ENCODE data around the gene C4orf51. TPM values are rescaled to one million over a fixed set of nuclear protein-coding genes. Genes with fewer than 3 reads are reported as not detected.

Gene C4orf51
- polyA plus RNA-seq, 1 of the 3 experiments (the other 2 are of a cell fraction): not detected

- no peaks in the 10 kb centered on the region for H3K79me2 ChIP-seq (ENCODE audit: insufficient read depth)
- H3K27me3 ChIP-seq (ENCODE audit: insufficient read depth): no peaks in the 10 kb centered on the region
- no peaks in the 10 kb centered on the region for H3K9me2 ChIP-seq
- no peak overlapping the region for H3K4me2 ChIP-seq
- no peaks in the 10 kb centered on the region for H3K36me3 ChIP-seq (replicated peaks in 1 of 2; ENCODE audit: control insufficient read depth in 1 of 2, insufficient read depth in 2 of 2, low read length in 1 of 2)
- ChIA-PET CTCF (interaction anchor here (1.4 kb wide), 1 partner anchor 25 kb away, joined by 4 read pairs; no protein-coding TSS in a partner anchor), POLR2A (no interaction called here)
- H3K4me1 ChIP-seq (ENCODE audit: control insufficient read depth in 1 of 2, insufficient read depth in 2 of 2, low read depth in 1 of 2, low read length in 1 of 2): peaks cover 0 to 12% of the 10 kb centered on the region in 2 experiments; a peak in 1 of 4 replicates
- H4K20me1 ChIP-seq (ENCODE audit: insufficient read depth): no peaks in the 10 kb centered on the region
- peaks cover 12% of the 10 kb centered on the region for H3F3A ChIP-seq (replicated peaks; ENCODE audit: insufficient read depth)
- H3K27ac ChIP-seq (ENCODE audit: low read depth in 2 of 2, low read length in 1 of 2): no peak overlapping the region
- H2AFZ ChIP-seq (ENCODE audit: low read depth): no peak overlapping the region
- TF ChIP-seq CHD2 (IDR thresholded peaks at IDR 0.05; ENCODE audit: low read length, partially characterized antibody) (no peak), RFX5 (IDR thresholded peaks at IDR 0.05; ENCODE audit: low read length) (no peak), MEF2A (IDR thresholded peaks at IDR 0.05; ENCODE audit: borderline replicate concordance, low read depth) (no peak), TAF1 (IDR thresholded peaks at IDR 0.05; ENCODE audit: borderline replicate concordance, low read depth, low read length) (no peak), CTCF (IDR thresholded peaks at IDR 0.05) (no peak), IRF3 (IDR thresholded peaks at IDR 0.05; ENCODE audit: low read depth, low read length) (no peak), MAX (IDR thresholded peaks at IDR 0.05; ENCODE audit: low read depth) (no peak), REST (IDR thresholded peaks at IDR 0.05; ENCODE audit: low read depth, low read length) (no peak), SMC3 (IDR thresholded peaks at IDR 0.05; ENCODE audit: low read depth, low read length) (no peak), FOSL2 (IDR thresholded peaks at IDR 0.05; ENCODE audit: borderline replicate concordance, low read depth) (no peak), RCOR1 (IDR thresholded peaks at IDR 0.05; ENCODE audit: low read length) (no peak), SIN3A (IDR thresholded peaks at IDR 0.05; ENCODE audit: borderline replicate concordance, low read depth, low read length) (no peak), USF1 (IDR thresholded peaks at IDR 0.05; ENCODE audit: borderline replicate concordance, low read depth) (no peak), NRF1 (IDR thresholded peaks at IDR 0.05; ENCODE audit: low read depth, low read length) (no peak), ZBTB33 (IDR thresholded peaks at IDR 0.05; ENCODE audit: borderline replicate concordance, low read depth) (no peak), TCF12 (IDR thresholded peaks at IDR 0.05) (no peak), MXI1 (IDR thresholded peaks at IDR 0.05; ENCODE audit: low read depth, low read length) (no peak), USF2 (IDR thresholded peaks at IDR 0.05; ENCODE audit: borderline replicate concordance, low read depth, low read length) (no peak), GABPA (IDR thresholded peaks at IDR 0.05; ENCODE audit: low read depth) (no peak), PBX3 (IDR thresholded peaks at IDR 0.05) (no peak)
- H3K4me3 ChIP-seq (ENCODE audit: low read depth in 2 of 2, low read length in 1 of 2): no peak overlapping the region
- no peak for DNase-seq
- H3K9ac ChIP-seq: no peak overlapping the region
- no peaks in the 10 kb centered on the region for H3K9me3 ChIP-seq
These were observed 1.6 kb downstream of the C4orf51 start for GRCh38 chr4:145681518-145681917.
